UCSD-AML1 (cell line): ENCODE data around the gene CYP11A1.
"Not testable (repeated sequence)": the region's sequence is repeated elsewhere in the genome, so short reads cannot be mapped to it uniquely, and the experiment has no call there.

Experiments
- DNase-seq: peaks from one replicate; lab custom pipeline; 2025; ENCODE audit not compliant: unreplicated experiment; lab: John Stamatoyannopoulos, UW

CYP11A1 gene

GRCh38 chr15:74400915-74401757 lies 33.7 kb upstream of the CYP11A1 start:
- no peak for DNase-seq

DNA sequence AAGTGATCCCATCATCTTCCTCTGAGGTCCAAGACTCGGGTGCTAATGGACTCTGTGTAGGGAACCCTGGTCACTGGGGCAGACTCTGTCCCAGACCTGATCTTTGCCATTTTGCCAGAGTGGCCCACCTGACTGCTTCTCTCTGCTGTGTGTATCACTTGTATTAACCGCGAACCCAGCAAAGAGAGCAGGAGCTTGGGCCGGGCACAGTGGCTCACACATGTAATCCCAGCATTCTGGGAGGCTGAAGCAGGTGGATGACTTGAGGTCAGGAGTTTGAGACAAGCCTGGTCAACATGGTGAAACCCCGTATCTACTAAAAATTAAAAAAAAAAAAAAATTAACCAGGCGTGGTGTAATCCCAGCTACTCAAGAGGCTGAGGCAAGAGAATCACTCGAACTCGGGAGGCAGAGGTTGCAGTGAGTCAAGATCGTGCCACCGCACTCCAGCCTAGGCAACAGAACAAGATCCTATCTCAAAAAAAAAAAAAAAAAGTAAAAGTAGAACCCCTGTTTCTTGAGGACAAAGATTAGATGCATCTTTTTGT lies 32.9 kb upstream of the CYP11A1 start:
- DNase-seq, result no peak

- peak; percentile 72 for DNase-seq
These were observed 32.3 kb upstream of the CYP11A1 start for GRCh38 chr15:74399511-74400312.

- no peak for DNase-seq
These were observed 31.7 kb upstream of the CYP11A1 start for GRCh38 chr15:74399100-74399499.

DNA sequence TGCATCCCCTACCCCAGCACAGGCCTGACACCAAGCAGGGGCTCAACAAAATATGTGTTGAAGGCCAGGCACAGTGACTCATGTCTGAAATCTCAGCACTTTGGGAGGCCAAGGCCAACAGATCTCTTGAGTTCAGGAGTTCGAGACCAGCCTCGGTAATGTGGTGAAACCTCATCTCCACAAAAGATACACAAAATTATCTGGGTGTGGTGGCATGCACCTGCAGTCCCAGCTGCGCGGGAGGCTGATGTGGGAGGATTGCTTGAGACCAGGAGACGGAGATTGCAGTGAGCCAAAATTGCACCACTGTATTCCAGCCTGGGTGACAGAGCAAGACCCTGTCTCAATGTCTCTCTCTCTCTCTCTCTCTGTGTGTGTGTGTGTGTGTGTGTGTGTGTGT lies 30.7 kb upstream of the CYP11A1 start:
- no peak for DNase-seq

DNA sequence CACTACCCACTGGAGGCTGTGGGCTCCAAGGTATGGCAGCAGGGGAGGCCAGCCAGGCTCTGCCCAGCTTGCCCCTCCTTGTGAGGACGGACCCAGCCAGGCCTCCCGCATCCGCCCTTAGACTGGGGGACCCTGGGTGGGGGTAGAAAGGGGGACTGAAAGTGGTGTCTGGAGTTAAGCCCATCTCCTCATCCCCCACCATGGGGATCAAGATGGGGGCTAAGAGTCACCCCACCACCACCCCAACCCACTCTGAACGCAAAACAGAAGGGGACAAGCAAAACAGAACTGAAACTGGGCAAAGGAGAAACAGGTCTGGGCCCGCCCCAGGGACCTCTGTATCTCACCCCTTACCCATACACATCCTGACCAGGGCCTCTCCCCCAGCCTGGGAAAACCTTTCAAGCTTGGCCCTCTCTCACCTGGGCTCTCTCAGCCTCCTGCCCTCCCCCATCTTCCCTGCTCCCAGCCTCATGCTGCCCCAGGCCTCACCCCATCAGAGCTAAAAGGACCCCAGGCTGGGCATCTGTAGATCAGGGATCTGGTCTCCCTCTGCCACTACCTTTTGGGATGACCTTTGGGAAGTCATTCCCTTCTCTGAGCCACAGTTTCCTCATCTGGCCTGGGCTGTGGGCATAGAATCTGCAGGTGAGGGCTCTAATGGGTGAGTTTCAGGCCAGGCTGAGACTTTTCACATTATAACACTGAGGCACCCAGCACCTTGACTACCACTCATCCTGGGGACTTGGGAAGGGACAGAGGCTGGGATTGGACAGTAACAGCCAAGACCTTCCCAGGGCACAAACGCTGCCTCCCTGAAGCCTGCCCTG lies 30.0 kb upstream of the CYP11A1 start:
- no peak for DNase-seq

GRCh38 chr15:74396445-74397238 lies 29.2 kb upstream of the CYP11A1 start:
- DNase-seq, result peak; percentile 63

DNA sequence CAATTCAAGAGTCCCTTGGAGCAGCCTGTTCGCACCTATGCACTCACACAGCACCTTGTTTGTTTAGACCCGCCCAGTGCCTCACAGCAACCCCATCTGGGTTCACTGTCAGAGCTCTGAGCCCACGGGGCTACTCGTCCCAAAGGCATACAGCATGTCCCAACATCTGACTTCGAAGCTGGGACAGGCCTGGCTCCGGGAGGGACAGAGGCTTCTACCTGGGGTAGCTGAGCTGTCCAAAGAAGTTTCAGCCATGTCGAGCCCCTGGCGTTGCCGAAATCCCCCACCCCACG lies 28.6 kb upstream of the CYP11A1 start:
- no peak for DNase-seq

- no peak for DNase-seq
These were observed 28.1 kb upstream of the CYP11A1 start for GRCh38 chr15:74395319-74396145.

- DNase-seq, result no peak
These were observed 26.8 kb upstream of the CYP11A1 start for GRCh38 chr15:74394090-74394846.

- DNase-seq, result no peak
These were observed 26.0 kb upstream of the CYP11A1 start for GRCh38 chr15:74393423-74393822.

GRCh38 chr15:74392902-74393301 lies 25.5 kb upstream of the CYP11A1 start:
- no peak for DNase-seq

- no peak for DNase-seq
These were observed 25.0 kb upstream of the CYP11A1 start for GRCh38 chr15:74392451-74392830.

GRCh38 chr15:74391582-74392450 lies 24.4 kb upstream of the CYP11A1 start:
- DNase-seq, result no peak

DNA sequence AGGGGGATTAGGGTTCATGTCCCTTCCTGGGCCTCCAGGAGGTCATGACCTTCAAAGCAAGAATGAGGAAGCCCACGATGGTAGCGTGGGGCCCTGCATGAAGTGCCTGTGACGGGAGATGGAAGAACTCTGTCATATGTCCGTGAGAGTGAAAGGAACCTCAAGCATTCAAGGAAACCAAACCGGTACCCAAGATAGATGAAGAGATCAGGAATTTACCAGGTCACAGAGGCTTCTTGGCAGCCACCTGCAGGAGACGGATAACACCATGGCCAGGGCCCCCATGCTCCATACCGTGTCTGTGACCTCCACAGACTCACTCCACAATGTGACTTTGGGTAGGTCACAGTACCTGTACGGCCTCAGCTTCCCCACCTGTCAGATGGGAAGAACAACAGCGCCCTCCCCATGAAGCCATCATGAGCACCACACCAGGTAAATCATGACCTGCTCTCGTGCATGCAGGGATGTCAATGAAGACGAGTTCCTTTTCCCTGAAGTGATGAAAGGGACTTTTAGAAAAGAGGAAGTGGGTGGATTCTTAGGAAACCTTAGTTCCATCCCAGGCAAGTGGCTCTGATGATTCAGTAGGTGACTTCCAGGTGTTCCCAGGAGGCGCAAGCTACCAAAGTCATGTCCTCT lies 23.3 kb upstream of the CYP11A1 start:
- no peak for DNase-seq

DNA sequence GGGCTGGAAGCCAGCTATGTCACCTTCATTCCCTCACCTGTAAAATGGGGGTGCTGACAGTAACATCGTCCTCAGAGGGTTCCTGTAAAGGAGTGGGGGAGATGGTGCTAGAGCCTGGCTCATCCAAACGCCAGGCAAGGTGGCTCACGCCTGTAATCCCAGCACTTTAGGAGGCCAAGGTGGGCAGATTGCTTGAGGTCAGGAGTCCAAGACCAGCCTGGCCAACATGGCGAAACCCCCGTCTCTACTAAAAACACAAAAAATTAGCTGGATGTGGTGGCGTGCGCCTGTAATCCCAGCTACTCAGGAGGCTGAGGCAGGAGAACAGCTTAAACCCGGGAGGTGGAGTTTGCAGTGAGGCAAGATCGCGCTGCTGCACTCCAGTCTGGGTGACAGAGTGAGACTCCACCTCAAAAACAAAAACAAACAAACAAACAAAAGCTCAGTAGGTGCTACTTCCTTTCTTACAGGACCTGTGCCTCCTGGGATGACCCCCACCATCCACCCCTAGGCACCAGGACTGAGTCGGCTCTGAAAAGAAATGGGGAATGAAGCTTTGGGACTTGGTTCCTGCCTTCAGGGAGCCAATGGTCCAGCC lies 22.7 kb upstream of the CYP11A1 start:
- DNase-seq, result not testable (repeated sequence)
